GM18511 (cell line): ENCODE data around the gene TBC1D2.
A peak's percentile ranks its signal among the peaks of the same experiment; 100 is the strongest.
"Not testable (repeated sequence)": the region's sequence is repeated elsewhere in the genome, so short reads cannot be mapped to it uniquely, and the experiment has no call there.

Experiments
- ATAC-seq: cut with Tn5 transposase; IDR thresholded peaks from one replicate; pipeline ENCODE4 v1.9.1; 2021; ENCODE audit warnings: mild to moderate bottlenecking, moderate library complexity; ENCODE audit not compliant: unreplicated experiment

The TBC1D2 gene

GRCh38 chr9:98191671-98192502 lies 63.6 kb downstream of the TBC1D2 start:
- ATAC-seq: peak; percentile 33

GRCh38 chr9:98191181-98191608 lies 64.3 kb downstream of the TBC1D2 start:
- ATAC-seq: no peak

GRCh38 chr9:98190757-98191105 lies 64.7 kb downstream of the TBC1D2 start:
- no peak for ATAC-seq

GRCh38 chr9:98189412-98189811 lies 66.0 kb downstream of the TBC1D2 start:
- no peak for ATAC-seq

GRCh38 chr9:98187926-98188325 lies 67.5 kb downstream of the TBC1D2 start:
- no peak for ATAC-seq

GRCh38 chr9:98186236-98186635 lies 69.2 kb downstream of the TBC1D2 start:
- no peak for ATAC-seq

GRCh38 chr9:98185611-98186171 lies 69.8 kb downstream of the TBC1D2 start:
- no peak for ATAC-seq

- ATAC-seq: no peak
Measured at GRCh38 chr9:98185021-98185567, 70.4 kb downstream of the TBC1D2 start.

GRCh38 chr9:98184326-98184725 lies 71.1 kb downstream of the TBC1D2 start:
- no peak for ATAC-seq

- ATAC-seq: no peak
Measured at GRCh38 chr9:98182889-98183599, 72.4 kb downstream of the TBC1D2 start.

GRCh38 chr9:98182069-98182820 lies 73.2 kb downstream of the TBC1D2 start:
- ATAC-seq: no peak

- no peak for ATAC-seq
Measured at GRCh38 chr9:98181746-98182068, 73.7 kb downstream of the TBC1D2 start.

- no peak for ATAC-seq
Measured at GRCh38 chr9:98180996-98181395, 74.5 kb downstream of the TBC1D2 start.

GRCh38 chr9:98178874-98179850 lies 76.3 kb downstream of the TBC1D2 start:
- ATAC-seq: no peak

GRCh38 chr9:98176391-98177259 lies 78.8 kb downstream of the TBC1D2 start:
- no peak for ATAC-seq

- no peak for ATAC-seq
Measured at GRCh38 chr9:98175762-98176161, 79.7 kb downstream of the TBC1D2 start.

- no peak for ATAC-seq
Measured at GRCh38 chr9:98175028-98175569, 80.3 kb downstream of the TBC1D2 start.

GRCh38 chr9:98174502-98174918 lies 80.9 kb downstream of the TBC1D2 start:
- not testable (repeated sequence) for ATAC-seq

- no peak for ATAC-seq
Measured at GRCh38 chr9:98173181-98173580, 82.3 kb downstream of the TBC1D2 start.
